IMR-90 (cell line): ENCODE results near the gene NKAIN2.

Experiments used
- RAD21 ChIP-seq: IDR thresholded peaks from 2 replicates; pipeline ENCODE4 v1.6.1; 2012; ENCODE audit warnings: low read length, improper control_type of control experiment
- TF ChIP-seq, protein P1 (sequence below): conservative IDR thresholded peaks from 2 replicates; pipeline ENCODE4 v1.5.1; 2012; ENCODE audit warnings: mild to moderate bottlenecking, low read depth, low read length, improper control_type of control experiment

DNA sequence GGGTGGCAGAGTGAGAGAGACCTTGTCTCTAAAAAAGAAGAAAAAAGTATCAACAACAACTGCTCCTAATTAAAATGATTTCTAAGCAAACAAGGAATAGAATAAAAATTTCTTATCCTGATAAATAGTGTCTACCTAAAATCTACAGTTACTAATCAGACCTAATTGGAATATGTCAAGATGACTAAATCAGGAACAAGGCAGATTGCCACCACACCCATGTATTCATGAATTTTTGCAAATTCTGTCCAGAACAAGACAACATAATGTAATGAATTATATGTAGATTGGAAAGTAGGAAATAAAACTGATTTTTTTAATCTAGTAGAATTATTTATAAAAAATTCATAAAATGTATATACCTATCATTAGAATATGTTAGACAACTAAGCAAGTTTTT is 339.8 kb downstream of the NKAIN2 start:
- TF ChIP-seq RAD21: no peak
- TF ChIP-seq, protein P1, sequence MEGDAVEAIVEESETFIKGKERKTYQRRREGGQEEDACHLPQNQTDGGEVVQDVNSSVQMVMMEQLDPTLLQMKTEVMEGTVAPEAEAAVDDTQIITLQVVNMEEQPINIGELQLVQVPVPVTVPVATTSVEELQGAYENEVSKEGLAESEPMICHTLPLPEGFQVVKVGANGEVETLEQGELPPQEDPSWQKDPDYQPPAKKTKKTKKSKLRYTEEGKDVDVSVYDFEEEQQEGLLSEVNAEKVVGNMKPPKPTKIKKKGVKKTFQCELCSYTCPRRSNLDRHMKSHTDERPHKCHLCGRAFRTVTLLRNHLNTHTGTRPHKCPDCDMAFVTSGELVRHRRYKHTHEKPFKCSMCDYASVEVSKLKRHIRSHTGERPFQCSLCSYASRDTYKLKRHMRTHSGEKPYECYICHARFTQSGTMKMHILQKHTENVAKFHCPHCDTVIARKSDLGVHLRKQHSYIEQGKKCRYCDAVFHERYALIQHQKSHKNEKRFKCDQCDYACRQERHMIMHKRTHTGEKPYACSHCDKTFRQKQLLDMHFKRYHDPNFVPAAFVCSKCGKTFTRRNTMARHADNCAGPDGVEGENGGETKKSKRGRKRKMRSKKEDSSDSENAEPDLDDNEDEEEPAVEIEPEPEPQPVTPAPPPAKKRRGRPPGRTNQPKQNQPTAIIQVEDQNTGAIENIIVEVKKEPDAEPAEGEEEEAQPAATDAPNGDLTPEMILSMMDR: no peak
